Astrocyte (in vitro differentiated cells and primary cell): ENCODE measurements around the gene GABRA4.

Experiments used
- EZH2 ChIP-seq: IDR thresholded peaks from 2 replicates; pipeline ENCODE4 v1.6.1; 2012; ENCODE audit warnings: mild to moderate bottlenecking, low read length, inconsistent platforms; ENCODE audit not compliant: insufficient read depth
- TF ChIP-seq, protein P1 (sequence below): IDR thresholded peaks from 2 replicates; pipeline ENCODE4 v1.5.1; 2011; ENCODE audit warnings: low read depth, mild to moderate bottlenecking, inconsistent platforms, low read length, moderate library complexity; ENCODE audit not compliant: insufficient read depth

- TF ChIP-seq, protein P1, sequence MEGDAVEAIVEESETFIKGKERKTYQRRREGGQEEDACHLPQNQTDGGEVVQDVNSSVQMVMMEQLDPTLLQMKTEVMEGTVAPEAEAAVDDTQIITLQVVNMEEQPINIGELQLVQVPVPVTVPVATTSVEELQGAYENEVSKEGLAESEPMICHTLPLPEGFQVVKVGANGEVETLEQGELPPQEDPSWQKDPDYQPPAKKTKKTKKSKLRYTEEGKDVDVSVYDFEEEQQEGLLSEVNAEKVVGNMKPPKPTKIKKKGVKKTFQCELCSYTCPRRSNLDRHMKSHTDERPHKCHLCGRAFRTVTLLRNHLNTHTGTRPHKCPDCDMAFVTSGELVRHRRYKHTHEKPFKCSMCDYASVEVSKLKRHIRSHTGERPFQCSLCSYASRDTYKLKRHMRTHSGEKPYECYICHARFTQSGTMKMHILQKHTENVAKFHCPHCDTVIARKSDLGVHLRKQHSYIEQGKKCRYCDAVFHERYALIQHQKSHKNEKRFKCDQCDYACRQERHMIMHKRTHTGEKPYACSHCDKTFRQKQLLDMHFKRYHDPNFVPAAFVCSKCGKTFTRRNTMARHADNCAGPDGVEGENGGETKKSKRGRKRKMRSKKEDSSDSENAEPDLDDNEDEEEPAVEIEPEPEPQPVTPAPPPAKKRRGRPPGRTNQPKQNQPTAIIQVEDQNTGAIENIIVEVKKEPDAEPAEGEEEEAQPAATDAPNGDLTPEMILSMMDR, result peak; percentile 71
- no peak for TF ChIP-seq EZH2
Measured at GRCh38 chr4:47032405-47033106, 39.2 kb upstream of the GABRA4 start.
